OCI-LY1 (cell line): ENCODE results near the gene CORO1C.

ENCODE experiments used
- H2AFZ ChIP-seq: fragments of 200-600 bp; sonication (generic), shearing (Covaris generic); 2 replicates; pipeline ENCODE4 v1.6.0; 2014; ENCODE audit warnings: antibody characterized with exemption, mild to moderate bottlenecking, low read length
- H3F3A ChIP-seq: fragments of 200-600 bp; sonication (generic), shearing (Covaris generic); 2 replicates; pipeline ENCODE4 v1.6.0; 2014; ENCODE audit warnings: mild to moderate bottlenecking, antibody characterized with exemption, low read length, moderate library complexity; ENCODE audit not compliant: insufficient read depth
- H3K27ac ChIP-seq: fragments of 200-600 bp; sonication (generic); 2 replicates; pipeline ENCODE4 v1.5.1; 2014; ENCODE audit warnings: low read length, mixed run types, mild to moderate bottlenecking, low read depth; ENCODE audit not compliant: poor library complexity, severe bottlenecking
- H3K27me3 ChIP-seq: fragments of 200-600 bp; sonication (generic); 2 replicates; pipeline ENCODE4 v1.6.0; 2014; ENCODE audit warnings: antibody characterized with exemption, mild to moderate bottlenecking, low read length, moderate library complexity; ENCODE audit not compliant: insufficient read depth
- H3K36me3 ChIP-seq: fragments of 200-600 bp; sonication (generic); 2 replicates; pipeline ENCODE4 v1.6.1; 2014; ENCODE audit warnings: mild to moderate bottlenecking, antibody characterized with exemption, low read length, moderate library complexity, mixed read lengths; ENCODE audit not compliant: insufficient read depth
- H3K4me1 ChIP-seq: fragments of 200-600 bp; sonication (generic); 2 replicates; pipeline ENCODE4 v1.5.1; 2014; ENCODE audit warnings: mild to moderate bottlenecking, low read length, moderate library complexity; ENCODE audit not compliant: insufficient read depth, severe bottlenecking
- H3K4me2 ChIP-seq: fragments of 200-600 bp; sonication (generic), shearing (Covaris generic); 2 replicates; pipeline ENCODE4 v1.6.1; 2014; ENCODE audit warnings: low read length
- H3K4me3 ChIP-seq: fragments of 200-600 bp; sonication (generic); 2 replicates; pipeline ENCODE4 v1.5.1; 2014; ENCODE audit warnings: low read length, low read depth, mild to moderate bottlenecking, mixed read lengths; ENCODE audit not compliant: poor library complexity, severe bottlenecking
- H3K79me2 ChIP-seq: fragments of 200-600 bp; shearing (Covaris generic); 2 replicates; pipeline ENCODE4 v1.6.1; 2016; ENCODE audit warnings: mixed run types, low read length, mixed read lengths; ENCODE audit not compliant: insufficient read depth
- H3K9ac ChIP-seq: fragments of 200-600 bp; sonication (generic), shearing (Covaris generic); 2 replicates; pipeline ENCODE4 v1.6.1; 2014; ENCODE audit warnings: mild to moderate bottlenecking, low read length, mixed read lengths
- H3K9me2 ChIP-seq: fragments of 200-600 bp; sonication (generic), shearing (Covaris generic); 2 replicates; pipeline ENCODE4 v1.6.1; 2014; ENCODE audit warnings: low read depth, mild to moderate bottlenecking, low read length, mixed read lengths
- H3K9me3 ChIP-seq: fragments of 200-600 bp; shearing (Covaris generic); 2 replicates; pipeline ENCODE4 v1.6.1; 2014; ENCODE audit warnings: low read length, mixed read lengths
- H4K20me1 ChIP-seq: fragments of 200-600 bp; sonication (generic), shearing (Covaris generic); 2 replicates; pipeline ENCODE4 v1.6.0; 2016; ENCODE audit warnings: mild to moderate bottlenecking, low read length; ENCODE audit not compliant: insufficient read depth
- CTCF ChIP-seq: fragments of 200-600 bp; sonication (generic), shearing (Covaris generic); IDR thresholded peaks from 2 replicates; pipeline ENCODE4 v1.5.1; 2017; ENCODE audit warnings: mild to moderate bottlenecking, antibody characterized with exemption, low read length, moderate library complexity, mixed read lengths
- EZH2 ChIP-seq: fragments of 200-600 bp; sonication (generic), shearing (Covaris generic); IDR thresholded peaks from 2 replicates; pipeline ENCODE4 v1.8.0; 2017; ENCODE audit warnings: borderline replicate concordance, mixed run types, mild to moderate bottlenecking, antibody characterized with exemption, low read length, moderate library complexity, mixed read lengths

CORO1C gene

DNA sequence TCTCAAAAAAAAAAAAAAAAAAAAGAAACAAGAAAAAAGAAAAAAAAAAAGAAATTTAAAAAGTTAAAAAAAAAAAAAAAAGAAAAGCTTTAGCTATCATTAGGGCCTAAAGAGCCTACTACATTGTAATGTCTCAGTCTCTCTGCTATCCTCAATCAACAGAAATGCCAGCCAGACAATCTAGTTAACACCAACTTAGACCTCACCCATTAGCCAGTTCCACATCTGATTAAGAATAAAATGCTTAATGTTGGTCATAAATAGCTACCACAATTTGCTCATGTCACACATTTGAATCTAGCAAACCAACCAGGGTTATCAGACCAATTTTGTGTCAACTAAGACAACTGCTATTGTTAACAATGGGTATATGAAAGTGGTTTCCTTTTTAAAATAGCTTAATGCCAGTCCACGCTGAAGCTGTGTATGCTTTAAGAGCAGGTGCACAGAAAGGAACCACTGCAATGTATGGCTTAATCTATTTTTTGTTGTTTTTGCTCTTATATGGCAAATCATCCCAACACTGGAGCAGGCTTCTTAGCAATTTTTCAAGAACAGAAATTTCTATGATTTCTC is 52.1 kb downstream of the CORO1C start:
- Histone ChIP-seq H3K79me2 (peaks cover 7% of the 10 kb centered on the region; the same call in 1 of the 2 replicates), H3K4me2 (no peak overlapping the region), H3K4me3 (no peak overlapping the region), H2AFZ (no peak overlapping the region), H3K9me3 (no peaks in the 10 kb centered on the region), H3K9me2 (no peaks in the 10 kb centered on the region), H3F3A (no peaks in the 10 kb centered on the region), H3K27ac (no peak overlapping the region), H3K27me3 (no peaks in the 10 kb centered on the region), H3K9ac (no peak overlapping the region), H4K20me1 (no peaks in the 10 kb centered on the region), H3K4me1 (peaks cover 6% of the 10 kb centered on the region), H3K36me3 (no peaks in the 10 kb centered on the region)
- TF ChIP-seq EZH2 = no peak
- TF ChIP-seq CTCF = no peak

DNA sequence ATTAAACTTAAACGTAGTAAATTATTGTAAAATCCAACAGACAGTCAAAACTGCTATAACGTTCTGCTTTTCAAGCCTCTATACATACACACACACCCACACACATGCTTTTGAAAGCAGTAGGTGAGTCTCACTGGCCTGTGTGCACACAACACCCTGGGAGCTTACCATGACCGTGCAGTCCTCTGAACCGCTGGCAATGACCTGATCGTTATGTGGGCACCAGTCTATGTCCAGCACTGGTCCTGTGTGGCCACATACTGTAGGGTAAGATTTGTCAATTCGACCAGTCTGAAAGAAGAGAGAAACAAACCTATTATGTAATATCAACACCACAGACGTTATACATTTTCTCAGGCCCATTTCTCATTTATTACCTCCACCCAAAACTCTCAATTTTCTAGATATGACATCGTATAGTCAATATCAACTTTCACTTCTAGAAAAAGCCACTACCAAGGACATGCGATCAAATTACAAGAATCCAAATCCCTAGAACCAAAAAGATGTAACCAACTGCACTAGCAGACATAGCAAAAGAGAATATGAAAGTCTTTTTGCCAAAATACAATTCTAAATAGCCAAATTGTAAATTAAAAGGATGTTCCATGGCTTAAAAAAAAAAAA is 53.1 kb downstream of the CORO1C start:
- Histone ChIP-seq H3K4me1 (peaks cover 6% of the 10 kb centered on the region), H3K4me3 (no peak overlapping the region), H3K9ac (no peak overlapping the region), H3K36me3 (no peaks in the 10 kb centered on the region), H3K27ac (no peak overlapping the region), H3F3A (no peaks in the 10 kb centered on the region), H2AFZ (no peak overlapping the region), H3K79me2 (peaks cover 7% of the 10 kb centered on the region; the same call in 1 of the 2 replicates), H4K20me1 (no peaks in the 10 kb centered on the region), H3K9me2 (no peaks in the 10 kb centered on the region), H3K27me3 (no peaks in the 10 kb centered on the region), H3K9me3 (no peaks in the 10 kb centered on the region), H3K4me2 (no peak overlapping the region)
- TF ChIP-seq EZH2 (no peak), CTCF (no peak)

GRCh38 chr12:108677381-108677780 is 53.9 kb downstream of the CORO1C start:
- Histone ChIP-seq H2AFZ (no peak overlapping the region), H3K27me3 (no peaks in the 10 kb centered on the region), H4K20me1 (no peaks in the 10 kb centered on the region), H3K4me1 (peaks cover 6% of the 10 kb centered on the region), H3K4me2 (no peak overlapping the region), H3K79me2 (peaks cover 5% of the 10 kb centered on the region; the same call in 1 of the 2 replicates), H3K9ac (no peak overlapping the region), H3K27ac (no peak overlapping the region), H3K9me2 (no peaks in the 10 kb centered on the region), H3K36me3 (no peaks in the 10 kb centered on the region), H3K9me3 (no peaks in the 10 kb centered on the region), H3F3A (no peaks in the 10 kb centered on the region), H3K4me3 (no peak overlapping the region)
- no peak for TF ChIP-seq EZH2
- no peak for TF ChIP-seq CTCF
